SKM-1 treated with dmso at 0.1 percent for 144 hours (cell line): ENCODE results near the gene CES1.
"Not testable (repeated sequence)": the region's sequence is repeated elsewhere in the genome, so short reads cannot be mapped to it uniquely, and the experiment has no call there.

Experiments used
- DNase-seq: peaks from one replicate; lab custom pipeline; 2025; ENCODE audit not compliant: unreplicated experiment; lab: John Stamatoyannopoulos, UW

CES1 gene

GRCh38 chr16:55832773-55833691, at the start of gene CES1:
CES1 (minus strand) TSS chr16:55833096; CDS start chr16:55833055, 41 bp downstream.
- DNase-seq: peak; percentile 95

- DNase-seq: no peak
Measured at GRCh38 chr16:55876854-55877253, 44.0 kb upstream of the CES1 start.

GRCh38 chr16:55875273-55875672, 42.4 kb upstream of the CES1 start, which contains the start of gene CES5A:
CES5A (minus strand) TSS chr16:55875373; CDS start chr16:55875221, 152 bp downstream.
- no peak for DNase-seq

- DNase-seq: no peak
Measured at GRCh38 chr16:55873122-55873521, 40.2 kb upstream of the CES1 start.

GRCh38 chr16:55872130-55872529, 39.2 kb upstream of the CES1 start:
- DNase-seq: no peak

GRCh38 chr16:55871411-55872038, 38.6 kb upstream of the CES1 start:
- DNase-seq: no peak

GRCh38 chr16:55868980-55869379, 36.1 kb upstream of the CES1 start:
- no peak for DNase-seq

GRCh38 chr16:55868137-55868536, 35.2 kb upstream of the CES1 start:
- no peak for DNase-seq

GRCh38 chr16:55861288-55861687, 28.4 kb upstream of the CES1 start:
- no peak for DNase-seq

- DNase-seq: not testable (repeated sequence)
Measured at GRCh38 chr16:55857650-55858049, 24.8 kb upstream of the CES1 start.

GRCh38 chr16:55856950-55857349, 24.1 kb upstream of the CES1 start:
- peak; percentile 12 for DNase-seq

- DNase-seq: no peak
Measured at GRCh38 chr16:55853114-55853513, 20.2 kb upstream of the CES1 start.

- no peak for DNase-seq
Measured at GRCh38 chr16:55849536-55849935, 16.6 kb upstream of the CES1 start.

- no peak for DNase-seq
Measured at GRCh38 chr16:55846598-55847346, 13.9 kb upstream of the CES1 start.

- DNase-seq: no peak
Measured at GRCh38 chr16:55843105-55843395, 10.2 kb upstream of the CES1 start.

GRCh38 chr16:55842369-55843104, 9.6 kb upstream of the CES1 start:
- peak; percentile 65 for DNase-seq

GRCh38 chr16:55839115-55839514, 6.2 kb upstream of the CES1 start:
- peak; percentile 92 for DNase-seq

- DNase-seq: no peak
Measured at GRCh38 chr16:55836158-55836611, 3.3 kb upstream of the CES1 start.

- DNase-seq: peak; percentile 51
Measured at GRCh38 chr16:55835581-55835980, 2.7 kb upstream of the CES1 start.

- not testable (repeated sequence) for DNase-seq
Measured at GRCh38 chr16:55835173-55835572, 2.3 kb upstream of the CES1 start.

- DNase-seq: peak; percentile 80
Measured at GRCh38 chr16:55834049-55834448, 1.2 kb upstream of the CES1 start.
